HepG2 (cell line): ENCODE measurements around the gene C11orf16. TPM values are rescaled to one million over a fixed set of nuclear protein-coding genes. Genes with fewer than 3 reads are reported as not detected.
A peak's percentile ranks its signal among the peaks of the same experiment; 100 is the strongest.

Experiments
- ATAC-seq: fragments of 200-7000 bp; cut with Tn5 transposase; 3 replicates; pipeline ENCODE4 v1.9.1; 2020; ENCODE audit warnings: mild to moderate bottlenecking, moderate library complexity
- BruUV-seq: library from RNA; stranded (reverse); fragments of 400-500 nt; replicated peaks from 2 replicates; lab custom pipeline; 2021; lab: Mats Ljungman, UMichigan
- CTCF ChIA-PET: fragments of 300-600 bp; formaldehyde crosslinking; extraction: SDS; loops from one replicate; lab custom pipeline; 2021; ENCODE audit warnings: low total read pairs, inconsistent platforms, low intra/inter-chr PET ratio; lab: Yijun Ruan, JAX
- POLR2A ChIA-PET: fragments of 350-600 bp; sonication (Branson Sonifier 250); formaldehyde crosslinking; loops from one replicate; lab custom pipeline; 2020; ENCODE audit warnings: antibody characterized with exemption, inconsistent platforms; lab: Yijun Ruan, JAX
- DNase-seq: peaks from one replicate; pipeline ENCODE4 v3.0.0-alpha.2; 2015; ENCODE audit warnings: low spot score
- FAIRE-seq: peaks from 3 replicates; lab custom pipeline; 2011; peaks lifted over from hg19 to GRCh38; lab: Jason Lieb, UNC
- H2AFZ ChIP-seq: one replicate; pipeline ENCODE4 v1.6.1; 2011; ENCODE audit warnings: low read length, inconsistent platforms
- H3K27ac ChIP-seq: fragments of 300-600 bp; 3 replicates; pipeline ENCODE4 v1.8.0; 2011; ENCODE audit warnings: mixed run types, mild to moderate bottlenecking, mixed read lengths, low read length, inconsistent platforms; ENCODE audit not compliant: insufficient read depth; ENCODE audit errors: extremely low read length
- H3K27me3 ChIP-seq, 2 experiments: fragments of 200-600 bp in 1 of 2; 2 replicates in 1 of 2; 3 replicates in 1 of 2; pipeline versions ENCODE4 v1.6.0 to v1.8.0; 2011; ENCODE audit warnings: low read length in 2 of 2, mild to moderate bottlenecking in 2 of 2, moderate library complexity in 2 of 2, inconsistent platforms in 1 of 2; ENCODE audit not compliant: insufficient read depth in 2 of 2, control insufficient read depth in 1 of 2
- H3K36me3 ChIP-seq, 2 experiments: fragments of 200-600 bp in 1 of 2; replicated peaks in 1 of 2; 2 replicates in 1 of 2; 3 replicates in 1 of 2; pipeline versions ENCODE4 v1.5.1 to v1.8.0; 2011; ENCODE audit warnings: low read length in 2 of 2, inconsistent platforms in 1 of 2; ENCODE audit not compliant: insufficient read depth in 2 of 2, control insufficient read depth in 1 of 2
- H3K4me1 ChIP-seq: 2 replicates; pipeline ENCODE4 v1.5.1; 2012; ENCODE audit warnings: low read length, inconsistent platforms; ENCODE audit not compliant: insufficient read depth
- H3K4me2 ChIP-seq: 2 replicates; pipeline ENCODE4 v1.6.0; 2011; ENCODE audit warnings: low read depth, low read length, inconsistent platforms
- H3K4me3 ChIP-seq, 3 experiments: fragments of 200-600 bp in 1 of 3; sonication (generic), shearing (Covaris generic) in 1 of 3; replicated peaks in 1 of 3; 2 replicates each; pipeline ENCODE4 v1.5.1; 2011 to 2016; ENCODE audit warnings: low read length in 3 of 3, inconsistent platforms in 2 of 3, low read depth in 2 of 3, mild to moderate bottlenecking in 2 of 3, control low read depth in 1 of 3, mixed read lengths in 1 of 3; ENCODE audit not compliant: insufficient read depth in 1 of 3
- H3K79me2 ChIP-seq: one replicate; pipeline ENCODE4 v1.6.1; 2011; ENCODE audit warnings: low read length, inconsistent platforms; ENCODE audit not compliant: insufficient read depth
- H3K9ac ChIP-seq: 2 replicates; pipeline ENCODE4 v1.6.0; 2011; ENCODE audit warnings: mild to moderate bottlenecking, low read depth, low read length, inconsistent platforms; ENCODE audit not compliant: insufficient read depth
- H3K9me3 ChIP-seq: 2 replicates; pipeline ENCODE4 v1.5.1; 2012; ENCODE audit warnings: mild to moderate bottlenecking, low read length
- H4K20me1 ChIP-seq: 2 replicates; pipeline ENCODE4 v1.6.0; 2011; ENCODE audit warnings: inconsistent platforms, mild to moderate bottlenecking, low read length, moderate library complexity; ENCODE audit not compliant: insufficient read depth
- ARID5B ChIP-seq: IDR thresholded peaks from 2 replicates; pipeline ENCODE4 v1.4.0; 2020; ENCODE audit warnings: mild to moderate bottlenecking, missing genetic modification reagents
- CBFB ChIP-seq: sonication (generic); formaldehyde crosslinking; IDR thresholded peaks from 2 replicates; pipeline ENCODE4 v1.4.0; 2020; ENCODE audit warnings: missing genetic modification reagents
- DR1 ChIP-seq: sonication (generic); formaldehyde crosslinking; IDR thresholded peaks from 2 replicates; pipeline ENCODE4 v1.8.0; 2021; ENCODE audit warnings: mild to moderate bottlenecking, missing genetic modification reagents, inconsistent platforms
- MAFK ChIP-seq, 2 experiments: IDR thresholded peaks in 1 of 2; conservative IDR thresholded peaks in 1 of 2; 2 replicates each; pipeline ENCODE4 v1.6.1; 2011; ENCODE audit warnings: improper control_type of control experiment in 2 of 2, low read length in 2 of 2
- SOX13 ChIP-seq, 3 experiments: fragments of 450-650 bp in 1 of 3; sonication (generic) in 1 of 3; formaldehyde crosslinking in 1 of 3; IDR thresholded peaks in 2 of 3; conservative IDR thresholded peaks in 1 of 3; 2 replicates each; pipeline versions ENCODE4 v1.5.0 to v1.6.1; 2016 to 2020; ENCODE audit warnings: antibody characterized with exemption in 1 of 3, mild to moderate bottlenecking in 1 of 3, missing compliant biosample characterization in 1 of 3, missing genetic modification reagents in 1 of 3, moderate library complexity in 1 of 3
- TEAD3 ChIP-seq: optimal IDR thresholded peaks from 2 replicates; pipeline ENCODE3; 2016; ENCODE audit warnings: borderline replicate concordance
- TFAP4 ChIP-seq: sonication (generic); IDR thresholded peaks from 2 replicates; pipeline ENCODE4 v1.6.1; 2016; ENCODE audit warnings: low read depth, borderline replicate concordance
- ZNF607 ChIP-seq: sonication (generic); formaldehyde crosslinking; IDR thresholded peaks from 2 replicates; pipeline ENCODE4 v1.5.1; 2020; ENCODE audit warnings: missing genetic modification reagents, mild to moderate bottlenecking, borderline replicate concordance
- WGBS: methylation state at CpG from one replicate; pipeline ENCODE4 v1.1.6; 2017; ENCODE audit warnings: low lambda C conversion rate; 5-methylcytosine and 5-hydroxymethylcytosine counted together
- in situ Hi-C: cut with HindIII; loops from 2 replicates; pipeline ENCODE4 v1.10.0; 2017; ENCODE audit warnings: low pct_unique_long_range_greater_than_20kb; ENCODE audit not compliant: extremely low pct_ligation_motif_present
- intact Hi-C: fragments of 100-400 bp; cut with micrococcal nuclease; formaldehyde crosslinking; loops from one replicate; pipeline ENCODE4 v1.10.0; 2022; ENCODE audit not compliant: unreplicated experiment
- polyA plus RNA-seq, 8 experiments: library from polyadenylated mRNA; depleted of rRNA in 3 of 8; stranded (reverse) in 7 of 8; unstranded in 1 of 8; fragments of >200 nt; fragmentation: Illumina TruSeq in 4 of 8; extraction: Trizol in 4 of 8; gene quantifications; 2 replicates each; pipeline versions ENCODE4 v1.2.1 to v1.2.3, GENCODE V29; 2011 to 2016; ENCODE audit warnings: low read depth in 4 of 8, missing spikeins in 1 of 8, mixed read lengths in 1 of 8; ENCODE audit not compliant: insufficient read depth in 1 of 8
- total RNA-seq, 5 experiments: library from RNA; depleted of rRNA; stranded (reverse); fragments of >200 nt; fragmentation: Illumina TruSeq; extraction: Trizol; gene quantifications; 2 replicates each; pipeline ENCODE4 v1.2.3, GENCODE V29; 2016; ENCODE audit warnings: low read depth in 1 of 5
- TF ChIP-seq, protein P1 (sequence below): sonication (generic); formaldehyde crosslinking; IDR thresholded peaks from 2 replicates; pipeline ENCODE4 v1.4.0; 2020; ENCODE audit warnings: mild to moderate bottlenecking, missing genetic modification reagents

The C11orf16 gene
- total and polyA plus RNA-seq, 2 of the 13 experiments (the other 11 are each of a cell fraction or from before 2014, with no cell fraction given): not detected

- H3K4me2 ChIP-seq: no peak overlapping the region
- no peaks in the 10 kb centered on the region for H3K9me3 ChIP-seq
- ChIA-PET POLR2A (no interaction called here), CTCF (interaction anchor here (1.4 kb wide), 1 partner anchor 43 kb away, joined by 3 read pairs; no protein-coding TSS in a partner anchor)
- H3K79me2 ChIP-seq: peaks cover 2% of the 10 kb centered on the region
- peak; percentile 62 for DNase-seq
- H4K20me1 ChIP-seq: no peaks in the 10 kb centered on the region
- intact Hi-C loops: no loop called here
- TF ChIP-seq TFAP4 (peak; percentile 79), TEAD3 (peak; percentile 91), SOX13 (IDR thresholded peaks at IDR 0.05) (no peak), SOX13 (CRISPR knock-in tag; conservative IDR thresholded peaks at IDR 0.05 in 1 of 2, IDR thresholded peaks at IDR 0.05 in 1 of 2) (0 out of 4 replicates have a peak, but pooled peaks of 1 of the 2 experiments have one; percentile 19), ARID5B (CRISPR knock-in tag) (0 out of 2 replicates have a peak, but pooled peaks have one; percentile 17), CBFB (CRISPR knock-in tag) (peak; percentile 90), DR1 (CRISPR knock-in tag) (no peak), ZNF607 (CRISPR knock-in tag) (no peak), MAFK (conservative IDR thresholded peaks at IDR 0.05 in 1 of 2, IDR thresholded peaks at IDR 0.05 in 1 of 2; ENCODE audit: low read length in 2 of 2) (peak in 1 of 2 experiments; percentile 40; a peak in 1 of 4 replicates)
- TF ChIP-seq, protein P1, sequence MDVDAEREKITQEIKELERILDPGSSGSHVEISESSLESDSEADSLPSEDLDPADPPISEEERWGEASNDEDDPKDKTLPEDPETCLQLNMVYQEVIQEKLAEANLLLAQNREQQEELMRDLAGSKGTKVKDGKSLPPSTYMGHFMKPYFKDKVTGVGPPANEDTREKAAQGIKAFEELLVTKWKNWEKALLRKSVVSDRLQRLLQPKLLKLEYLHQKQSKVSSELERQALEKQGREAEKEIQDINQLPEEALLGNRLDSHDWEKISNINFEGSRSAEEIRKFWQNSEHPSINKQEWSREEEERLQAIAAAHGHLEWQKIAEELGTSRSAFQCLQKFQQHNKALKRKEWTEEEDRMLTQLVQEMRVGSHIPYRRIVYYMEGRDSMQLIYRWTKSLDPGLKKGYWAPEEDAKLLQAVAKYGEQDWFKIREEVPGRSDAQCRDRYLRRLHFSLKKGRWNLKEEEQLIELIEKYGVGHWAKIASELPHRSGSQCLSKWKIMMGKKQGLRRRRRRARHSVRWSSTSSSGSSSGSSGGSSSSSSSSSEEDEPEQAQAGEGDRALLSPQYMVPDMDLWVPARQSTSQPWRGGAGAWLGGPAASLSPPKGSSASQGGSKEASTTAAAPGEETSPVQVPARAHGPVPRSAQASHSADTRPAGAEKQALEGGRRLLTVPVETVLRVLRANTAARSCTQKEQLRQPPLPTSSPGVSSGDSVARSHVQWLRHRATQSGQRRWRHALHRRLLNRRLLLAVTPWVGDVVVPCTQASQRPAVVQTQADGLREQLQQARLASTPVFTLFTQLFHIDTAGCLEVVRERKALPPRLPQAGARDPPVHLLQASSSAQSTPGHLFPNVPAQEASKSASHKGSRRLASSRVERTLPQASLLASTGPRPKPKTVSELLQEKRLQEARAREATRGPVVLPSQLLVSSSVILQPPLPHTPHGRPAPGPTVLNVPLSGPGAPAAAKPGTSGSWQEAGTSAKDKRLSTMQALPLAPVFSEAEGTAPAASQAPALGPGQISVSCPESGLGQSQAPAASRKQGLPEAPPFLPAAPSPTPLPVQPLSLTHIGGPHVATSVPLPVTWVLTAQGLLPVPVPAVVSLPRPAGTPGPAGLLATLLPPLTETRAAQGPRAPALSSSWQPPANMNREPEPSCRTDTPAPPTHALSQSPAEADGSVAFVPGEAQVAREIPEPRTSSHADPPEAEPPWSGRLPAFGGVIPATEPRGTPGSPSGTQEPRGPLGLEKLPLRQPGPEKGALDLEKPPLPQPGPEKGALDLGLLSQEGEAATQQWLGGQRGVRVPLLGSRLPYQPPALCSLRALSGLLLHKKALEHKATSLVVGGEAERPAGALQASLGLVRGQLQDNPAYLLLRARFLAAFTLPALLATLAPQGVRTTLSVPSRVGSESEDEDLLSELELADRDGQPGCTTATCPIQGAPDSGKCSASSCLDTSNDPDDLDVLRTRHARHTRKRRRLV (CRISPR knock-in tag): no peak
- H3K27ac ChIP-seq: no peak overlapping the region
- H3K36me3 ChIP-seq: peaks cover 7 to 32% of the 10 kb centered on the region in 2 experiments; a peak in 4 of 5 replicates
- peak; percentile 80 for ATAC-seq
- 66% methylated on average over 5 of the region's 5 CpGs for whole genome bisulfite sequencing
- no TSS peak for BruUV-seq
- H3K9ac ChIP-seq: no peak overlapping the region
- in situ Hi-C loops: loop anchor here (10.0 kb wide), 1 partner anchor 218 kb away; no protein-coding TSS in a partner anchor
- H3K4me3 ChIP-seq: no peak overlapping the region
- H3K27me3 ChIP-seq: no peaks in the 10 kb centered on the region
- H2AFZ ChIP-seq: no peak overlapping the region
- H3K4me1 ChIP-seq: peaks cover 43% of the 10 kb centered on the region
- peak; percentile 60 for FAIRE-seq
Observed at GRCh38 chr11:8917157-8917825, 15.5 kb downstream of the C11orf16 start.
